OCI-M2 (cell line): ENCODE results near the gene STAG2.
"Not testable (repeated sequence)": the region's sequence is repeated elsewhere in the genome, so short reads cannot be mapped to it uniquely, and the experiment has no call there.

Source experiments
- DNase-seq: peaks from one replicate; lab custom pipeline; 2025; ENCODE audit not compliant: unreplicated experiment; lab: John Stamatoyannopoulos, UW

Gene STAG2

GRCh38 chrX:123961268-123962005, at the start of gene STAG2:
TSS of gene STAG2 (plus strand) at chrX:123961706. CDS start at chrX:124022628, 60,922 bp downstream.
- DNase-seq = no peak

- no peak for DNase-seq
Observed at GRCh38 chrX:123917069-123917468, 44.4 kb upstream of the STAG2 start.

GRCh38 chrX:123918106-123918721, 43.3 kb upstream of the STAG2 start:
- no peak for DNase-seq

- DNase-seq = no peak
Observed at GRCh38 chrX:123920105-123920785, 41.3 kb upstream of the STAG2 start.

- DNase-seq = no peak
Observed at GRCh38 chrX:123923211-123923610, 38.3 kb upstream of the STAG2 start.

GRCh38 chrX:123924186-123924585, 37.3 kb upstream of the STAG2 start:
- DNase-seq = no peak

GRCh38 chrX:123927845-123928244, 33.7 kb upstream of the STAG2 start:
- no peak for DNase-seq

- DNase-seq = not testable (repeated sequence)
Observed at GRCh38 chrX:123932055-123932454, 29.5 kb upstream of the STAG2 start.

- no peak for DNase-seq
Observed at GRCh38 chrX:123943074-123943473, 18.4 kb upstream of the STAG2 start.

GRCh38 chrX:123943488-123943887, 18.0 kb upstream of the STAG2 start:
- DNase-seq = no peak

GRCh38 chrX:123949846-123950245, 11.7 kb upstream of the STAG2 start:
- no peak for DNase-seq

GRCh38 chrX:123959281-123960063, 2.0 kb upstream of the STAG2 start:
- DNase-seq = no peak

- no peak for DNase-seq
Observed at GRCh38 chrX:123960956-123961267, 594 bp upstream of the STAG2 start.

GRCh38 chrX:123962006-123962467, 531 bp downstream of the STAG2 start:
- no peak for DNase-seq

GRCh38 chrX:123962794-123963373, 1.4 kb downstream of the STAG2 start:
- no peak for DNase-seq

- no peak for DNase-seq
Observed at GRCh38 chrX:123964156-123964834, 2.8 kb downstream of the STAG2 start.

- no peak for DNase-seq
Observed at GRCh38 chrX:123965712-123966111, 4.2 kb downstream of the STAG2 start.

- DNase-seq = no peak
Observed at GRCh38 chrX:123967497-123967896, 6.0 kb downstream of the STAG2 start.

- no peak for DNase-seq
Observed at GRCh38 chrX:123968383-123969050, 7.0 kb downstream of the STAG2 start.

GRCh38 chrX:123971982-123972381, 10.5 kb downstream of the STAG2 start:
- DNase-seq = no peak
